Psoas muscle (tissue), 8 donors: ENCODE measurements around the gene NRF1. TPM values are rescaled to one million over a fixed set of nuclear protein-coding genes. Genes with fewer than 3 reads are reported as not detected.

Experiments used
- ATAC-seq, 4 donors: fragments of 200-7000 bp; cut with Tn5 transposase; one replicate each; pipeline ENCODE4 v1.9.1; 2020; ENCODE audit warnings: moderate library complexity in 3 of 4, mild to moderate bottlenecking in 2 of 4
- DNase-seq, 2 donors: peaks; one replicate each; pipeline ENCODE4 v3.0.0-alpha.2; 2020
- H3K27ac ChIP-seq: fragments of 200-600 bp; one replicate; pipeline ENCODE4 v1.8.0; 2022
- H3K27me3 ChIP-seq, 3 donors: fragments of 200-600 bp in 1 of 3; one replicate each; pipeline versions ENCODE4 v1.6.1 to v1.8.0; 2013 to 2022; ENCODE audit warnings: low read length in 2 of 3, mild to moderate bottlenecking in 2 of 3, moderate library complexity in 1 of 3; ENCODE audit not compliant: insufficient read depth in 3 of 3
- H3K36me3 ChIP-seq, 2 donors: fragments of 200-600 bp in 1 of 2; one replicate each; pipeline versions ENCODE4 v1.6.1 to v1.8.0; 2013 to 2022; ENCODE audit warnings: low read depth in 1 of 2, mild to moderate bottlenecking in 1 of 2, moderate library complexity in 1 of 2; ENCODE audit not compliant: insufficient read depth in 1 of 2
- H3K4me1 ChIP-seq: fragments of 200-600 bp; one replicate; pipeline ENCODE4 v1.8.0; 2022
- H3K4me3 ChIP-seq: fragments of 200-600 bp; one replicate; pipeline ENCODE4 v1.8.0; 2022; ENCODE audit warnings: mild to moderate bottlenecking
- H3K9me3 ChIP-seq: fragments of 200-600 bp; one replicate; pipeline ENCODE4 v1.8.0; 2022
- WGBS, 3 donors: extraction: QIAGEN DNeasy Blood & Tissue Kit; methylation state at CpG; one replicate each; pipeline versions ENCODE4 v1.1.6 to v1.1.7; 2013; 5-methylcytosine and 5-hydroxymethylcytosine counted together
- intact Hi-C, 2 donors: fragments of 100-400 bp; cut with DNase I; formaldehyde crosslinking; loops; one replicate each; pipeline versions ENCODE4 v1.11.0 to v1.14.2; 2022
- polyA plus RNA-seq, 3 donors: library from polyadenylated mRNA; stranded (reverse); fragments of 200-250 nt; gene quantifications; one replicate each; pipeline ENCODE4 v1.2.3, GENCODE V29; 2013
- total RNA-seq, 4 donors: library from RNA; stranded (reverse); fragmentation: NEBNext Ultra II Directional in 2 of 4; extraction: Animal tissue kit (Norgen Biotek cat#: 25700) in 2 of 4; gene quantifications; one replicate each; pipeline versions ENCODE4 v1.2.1 to v1.2.4, GENCODE V29; 2021 to 2023
- TF ChIP-seq, protein P1 (sequence below): fragments of 200-600 bp; IDR thresholded peaks from one replicate; pipeline ENCODE4 v1.8.0; 2022; ENCODE audit warnings: antibody characterized with exemption
- donor health status: healthy with polysubstance abuse.
- donor health status: DM: no; HTN: no; CAD: no; lungs with moderate emphysema.
- donor health status: Bipolar disorder and iron deficiency.
- donor health status: healthy.
- donor health status: DM: yes; HTN: yes; CAD: no.
- donor health status: DM: no; HTN: no; CAD: no.
- donor health status: DM: no; HTN: no; CAD: no.
- donor health status: DM: yes; HTN: yes; CAD: no.

Gene NRF1
- total and polyA plus RNA-seq, 7 donors = 4.4 to 13.7 (median 10.0) TPM

DNA sequence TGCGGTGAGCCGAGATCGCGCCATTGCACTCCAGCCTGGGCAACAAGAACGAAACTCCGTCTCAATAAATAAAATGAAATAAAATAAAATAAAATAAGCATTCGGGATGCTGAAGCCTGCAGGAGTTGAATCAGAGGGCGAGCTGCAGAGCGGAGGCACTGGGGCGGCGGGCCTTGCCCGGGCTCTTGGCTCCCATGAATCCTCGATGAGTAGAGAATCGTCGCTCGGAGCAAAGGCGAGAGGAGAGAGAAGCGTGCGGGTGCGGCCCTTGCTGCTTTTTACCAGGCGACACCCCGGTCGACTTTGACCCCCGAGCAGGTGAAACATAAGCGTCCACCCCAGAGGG, 172.9 kb downstream of the NRF1 start:
- H3K27me3 ChIP-seq = peaks cover 0 to 68% (median 51%) of the 10 kb centered on the region in 3 donors
- ATAC-seq (no peak), DNase-seq (no peak)
- TF ChIP-seq, protein P1, sequence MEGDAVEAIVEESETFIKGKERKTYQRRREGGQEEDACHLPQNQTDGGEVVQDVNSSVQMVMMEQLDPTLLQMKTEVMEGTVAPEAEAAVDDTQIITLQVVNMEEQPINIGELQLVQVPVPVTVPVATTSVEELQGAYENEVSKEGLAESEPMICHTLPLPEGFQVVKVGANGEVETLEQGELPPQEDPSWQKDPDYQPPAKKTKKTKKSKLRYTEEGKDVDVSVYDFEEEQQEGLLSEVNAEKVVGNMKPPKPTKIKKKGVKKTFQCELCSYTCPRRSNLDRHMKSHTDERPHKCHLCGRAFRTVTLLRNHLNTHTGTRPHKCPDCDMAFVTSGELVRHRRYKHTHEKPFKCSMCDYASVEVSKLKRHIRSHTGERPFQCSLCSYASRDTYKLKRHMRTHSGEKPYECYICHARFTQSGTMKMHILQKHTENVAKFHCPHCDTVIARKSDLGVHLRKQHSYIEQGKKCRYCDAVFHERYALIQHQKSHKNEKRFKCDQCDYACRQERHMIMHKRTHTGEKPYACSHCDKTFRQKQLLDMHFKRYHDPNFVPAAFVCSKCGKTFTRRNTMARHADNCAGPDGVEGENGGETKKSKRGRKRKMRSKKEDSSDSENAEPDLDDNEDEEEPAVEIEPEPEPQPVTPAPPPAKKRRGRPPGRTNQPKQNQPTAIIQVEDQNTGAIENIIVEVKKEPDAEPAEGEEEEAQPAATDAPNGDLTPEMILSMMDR = no peak
- no peaks in the 10 kb centered on the region for H3K9me3 ChIP-seq
- WGBS, 3 donors = 19 to 20% (median 20%) methylated on average over 24 to 25 of the region's 25 CpGs
- no peaks in the 10 kb centered on the region for H3K36me3 ChIP-seq
- no peak overlapping the region for H3K4me3 ChIP-seq
- intact Hi-C loops = no loop called here
- peaks cover 26% of the 10 kb centered on the region for H3K4me1 ChIP-seq
- no peak overlapping the region for H3K27ac ChIP-seq

DNA sequence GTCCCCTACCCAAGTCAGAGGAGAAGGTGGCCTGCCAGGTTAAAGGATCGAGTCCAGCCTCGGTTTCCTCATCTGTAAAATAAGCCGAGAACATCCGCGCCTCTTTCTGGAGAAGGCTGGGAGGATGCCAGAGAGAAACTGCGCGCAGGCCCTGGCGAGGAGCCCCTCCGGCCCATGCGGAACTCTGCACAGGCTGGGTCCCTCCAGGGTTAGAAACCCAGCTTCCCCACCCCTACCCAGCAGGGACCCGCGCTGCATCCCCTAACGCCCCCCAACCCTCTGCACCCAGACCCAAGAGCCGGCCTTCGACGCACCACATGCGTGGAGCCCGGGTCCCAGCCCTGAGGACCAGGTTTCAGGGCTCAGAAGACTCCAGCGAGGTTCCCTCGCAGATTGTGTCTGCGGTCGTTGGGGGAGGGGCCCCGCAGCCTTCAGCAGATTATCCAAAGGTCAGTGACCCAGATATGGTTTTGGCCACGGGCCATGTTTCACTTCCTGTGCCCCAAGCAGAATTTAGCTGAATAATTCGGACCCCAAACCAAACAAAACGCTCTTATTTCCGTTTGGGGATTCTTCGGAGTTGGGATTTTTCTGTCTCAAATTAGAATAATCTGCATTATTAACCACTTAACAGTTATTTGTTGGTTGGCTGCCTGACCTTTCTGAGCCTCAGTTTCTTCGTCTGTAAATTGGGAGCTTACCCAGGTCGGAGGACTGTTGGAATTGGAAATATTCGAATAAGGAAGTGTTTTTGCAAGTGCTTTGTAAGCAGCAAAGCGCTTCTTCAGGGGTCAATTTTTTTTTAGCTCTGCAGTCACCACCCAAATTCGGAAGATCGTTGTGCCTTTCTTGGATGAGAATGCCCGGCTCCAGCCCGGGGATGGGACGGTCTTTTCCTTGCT, 173.5 kb downstream of the NRF1 start:
- DNase-seq (no peak), ATAC-seq (no peak)
- TF ChIP-seq, protein P1 = no peak
- Histone ChIP-seq H3K4me3 (peak overlapping the region; percentile 30), H3K9me3 (no peaks in the 10 kb centered on the region), H3K36me3 (no peaks in the 10 kb centered on the region), H3K4me1 (peaks cover 23% of the 10 kb centered on the region), H3K27ac (no peak overlapping the region), H3K27me3 (peaks cover 0 to 62% (median 48%) of the 10 kb centered on the region in 3 donors)
- 8 to 9% (median 9%) methylated on average over 37 of the region's 37 CpGs for whole genome bisulfite sequencing, 3 donors
- intact Hi-C loops = no loop called here

DNA sequence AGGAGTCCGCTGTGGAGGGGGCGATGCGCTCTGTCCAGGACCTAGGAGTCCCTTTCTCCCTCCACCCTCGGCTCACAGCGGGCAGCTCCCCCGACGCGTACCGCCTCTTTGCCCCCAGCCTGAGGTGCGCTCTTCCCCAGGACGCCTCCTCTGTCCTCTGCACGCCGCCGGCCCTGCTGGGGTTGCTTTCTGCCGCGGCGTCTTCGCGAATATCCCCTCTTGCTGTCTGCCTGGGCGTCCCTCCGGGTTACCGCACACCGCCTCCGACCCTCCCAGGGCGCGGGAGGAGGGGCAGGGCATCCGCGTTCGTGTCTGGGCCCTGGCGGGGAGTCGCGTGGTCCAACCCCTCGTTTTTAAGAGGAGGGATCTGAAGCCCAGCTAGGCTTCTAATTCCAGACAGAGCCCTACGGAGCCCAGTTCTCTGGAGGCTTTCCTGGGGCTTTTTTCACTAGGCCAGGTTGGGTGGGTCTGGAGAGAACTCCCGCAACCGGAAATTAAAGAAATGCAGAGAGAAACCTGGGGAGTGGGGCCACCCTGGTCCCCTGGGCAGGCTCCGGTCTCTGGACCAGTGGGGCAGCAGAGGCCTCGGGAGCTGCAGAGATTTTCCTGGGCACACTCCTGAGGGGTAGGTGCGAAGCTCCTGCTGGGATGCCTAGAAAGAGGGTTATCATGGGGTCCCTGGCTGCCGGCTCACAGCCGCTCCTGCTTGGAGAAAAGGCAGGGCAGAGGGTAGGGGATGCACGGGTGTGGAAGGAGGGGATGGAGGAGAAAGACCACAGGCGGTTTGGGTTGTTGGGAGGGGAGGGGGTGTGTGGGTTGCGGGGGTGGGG, 174.4 kb downstream of the NRF1 start:
- ATAC-seq = peak in 1 of 4 donors; percentile 4
- Histone ChIP-seq H3K27ac (no peak overlapping the region), H3K4me3 (peak overlapping the region; percentile 30), H3K9me3 (no peaks in the 10 kb centered on the region), H3K4me1 (peaks cover 23% of the 10 kb centered on the region), H3K27me3 (peaks cover 0 to 53% (median 40%) of the 10 kb centered on the region in 3 donors), H3K36me3 (no peaks in the 10 kb centered on the region)
- TF ChIP-seq, protein P1 = no peak
- WGBS, 3 donors = 28 to 32% (median 31%) methylated on average over 42 to 44 of the region's 44 CpGs
- intact Hi-C loops = no loop called here
- DNase-seq = no peak

DNA sequence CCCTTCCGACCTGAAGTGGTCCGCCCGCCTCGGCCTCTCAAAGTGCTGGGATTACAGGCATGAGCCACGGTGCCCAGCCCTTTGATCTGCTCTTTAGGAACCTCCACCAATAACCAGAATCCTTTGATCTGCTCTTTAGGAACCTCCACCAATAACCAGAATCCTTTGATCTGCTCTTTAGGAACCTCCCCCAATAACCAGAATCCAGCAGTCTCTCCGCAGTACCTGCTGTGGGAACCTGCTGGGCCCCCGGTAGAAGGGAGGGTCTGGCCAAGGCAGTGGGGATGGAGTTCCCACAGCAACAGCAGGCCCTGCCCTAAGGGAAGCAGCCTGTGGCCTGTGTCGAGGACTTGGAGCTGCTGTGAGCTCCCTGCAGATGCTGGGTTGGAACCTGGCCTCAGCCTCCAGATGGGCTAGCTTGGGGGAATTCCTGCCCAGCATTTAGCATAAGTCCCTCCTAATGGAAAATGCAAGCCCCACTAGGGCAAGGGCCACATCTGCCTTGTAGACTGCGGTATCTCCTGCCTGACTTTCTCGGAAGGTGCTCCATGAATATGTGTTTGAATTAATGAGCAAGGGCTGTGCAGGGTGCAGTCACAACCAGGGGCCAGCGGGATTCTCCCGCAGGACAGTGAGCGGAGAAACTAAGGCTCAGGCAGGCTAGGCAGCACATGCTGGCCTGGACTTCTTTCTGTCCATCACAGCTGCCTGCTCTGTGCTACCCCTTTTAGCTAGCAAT, 175.5 kb downstream of the NRF1 start:
- H3K27me3 ChIP-seq = peaks cover 0 to 42% (median 31%) of the 10 kb centered on the region in 3 donors
- DNase-seq = no peak
- WGBS, 3 donors = 64 to 68% (median 67%) methylated on average over 10 to 13 of the region's 13 CpGs

More for the DNA sequence above, 175.5 kb downstream of the NRF1 start:
- TF ChIP-seq, protein P1 = no peak
- Histone ChIP-seq H3K36me3 (no peaks in the 10 kb centered on the region), H3K9me3 (no peaks in the 10 kb centered on the region), H3K4me1 (peaks cover 16% of the 10 kb centered on the region), H3K27ac (no peak overlapping the region), H3K4me3 (no peak overlapping the region)
- ATAC-seq = no peak
- intact Hi-C loops = no loop called here
